HepG2 (cell line): ENCODE results near the gene ZNF524. TPM values are rescaled to one million over a fixed set of nuclear protein-coding genes. Genes with fewer than 3 reads are reported as not detected.

Experiments used
- ATAC-seq: fragments of 200-7000 bp; cut with Tn5 transposase; 3 replicates; pipeline ENCODE4 v1.9.1; 2020; ENCODE audit warnings: mild to moderate bottlenecking, moderate library complexity
- BruUV-seq: library from RNA; stranded (reverse); fragments of 400-500 nt; replicated peaks from 2 replicates; lab custom pipeline; 2021; lab: Mats Ljungman, UMichigan
- CTCF ChIA-PET: fragments of 300-600 bp; formaldehyde crosslinking; extraction: SDS; loops from one replicate; lab custom pipeline; 2021; ENCODE audit warnings: low total read pairs, inconsistent platforms, low intra/inter-chr PET ratio; lab: Yijun Ruan, JAX
- POLR2A ChIA-PET: fragments of 350-600 bp; sonication (Branson Sonifier 250); formaldehyde crosslinking; loops from one replicate; lab custom pipeline; 2020; ENCODE audit warnings: antibody characterized with exemption, inconsistent platforms; lab: Yijun Ruan, JAX
- DNase-seq: peaks from one replicate; pipeline ENCODE4 v3.0.0-alpha.2; 2015; ENCODE audit warnings: low spot score
- FAIRE-seq: peaks from 3 replicates; lab custom pipeline; 2011; peaks lifted over from hg19 to GRCh38; lab: Jason Lieb, UNC
- H2AFZ ChIP-seq: one replicate; pipeline ENCODE4 v1.6.1; 2011; ENCODE audit warnings: low read length, inconsistent platforms
- H3K27ac ChIP-seq: fragments of 300-600 bp; 3 replicates; pipeline ENCODE4 v1.8.0; 2011; ENCODE audit warnings: mixed run types, mild to moderate bottlenecking, mixed read lengths, low read length, inconsistent platforms; ENCODE audit not compliant: insufficient read depth; ENCODE audit errors: extremely low read length
- H3K27me3 ChIP-seq, 2 experiments: fragments of 200-600 bp in 1 of 2; 2 replicates in 1 of 2; 3 replicates in 1 of 2; pipeline versions ENCODE4 v1.6.0 to v1.8.0; 2011; ENCODE audit warnings: low read length in 2 of 2, mild to moderate bottlenecking in 2 of 2, moderate library complexity in 2 of 2, inconsistent platforms in 1 of 2; ENCODE audit not compliant: insufficient read depth in 2 of 2, control insufficient read depth in 1 of 2
- H3K36me3 ChIP-seq, 2 experiments: fragments of 200-600 bp in 1 of 2; replicated peaks in 1 of 2; 2 replicates in 1 of 2; 3 replicates in 1 of 2; pipeline versions ENCODE4 v1.5.1 to v1.8.0; 2011; ENCODE audit warnings: low read length in 2 of 2, inconsistent platforms in 1 of 2; ENCODE audit not compliant: insufficient read depth in 2 of 2, control insufficient read depth in 1 of 2
- H3K4me1 ChIP-seq: 2 replicates; pipeline ENCODE4 v1.5.1; 2012; ENCODE audit warnings: low read length, inconsistent platforms; ENCODE audit not compliant: insufficient read depth
- H3K4me2 ChIP-seq: 2 replicates; pipeline ENCODE4 v1.6.0; 2011; ENCODE audit warnings: low read depth, low read length, inconsistent platforms
- H3K4me3 ChIP-seq, 3 experiments: fragments of 200-600 bp in 1 of 3; sonication (generic), shearing (Covaris generic) in 1 of 3; replicated peaks in 1 of 3; 2 replicates each; pipeline ENCODE4 v1.5.1; 2011 to 2016; ENCODE audit warnings: low read length in 3 of 3, inconsistent platforms in 2 of 3, low read depth in 2 of 3, mild to moderate bottlenecking in 2 of 3, control low read depth in 1 of 3, mixed read lengths in 1 of 3; ENCODE audit not compliant: insufficient read depth in 1 of 3
- H3K79me2 ChIP-seq: one replicate; pipeline ENCODE4 v1.6.1; 2011; ENCODE audit warnings: low read length, inconsistent platforms; ENCODE audit not compliant: insufficient read depth
- H3K9ac ChIP-seq: 2 replicates; pipeline ENCODE4 v1.6.0; 2011; ENCODE audit warnings: mild to moderate bottlenecking, low read depth, low read length, inconsistent platforms; ENCODE audit not compliant: insufficient read depth
- H3K9me3 ChIP-seq: 2 replicates; pipeline ENCODE4 v1.5.1; 2012; ENCODE audit warnings: mild to moderate bottlenecking, low read length
- H4K20me1 ChIP-seq: 2 replicates; pipeline ENCODE4 v1.6.0; 2011; ENCODE audit warnings: inconsistent platforms, mild to moderate bottlenecking, low read length, moderate library complexity; ENCODE audit not compliant: insufficient read depth
- ARID5B ChIP-seq: IDR thresholded peaks from 2 replicates; pipeline ENCODE4 v1.4.0; 2020; ENCODE audit warnings: mild to moderate bottlenecking, missing genetic modification reagents
- HIC2 ChIP-seq: sonication (generic); formaldehyde crosslinking; IDR thresholded peaks from 2 replicates; pipeline ENCODE4 v1.9.0; 2022; ENCODE audit warnings: low read depth, missing genetic modification reagents
- HMGXB3 ChIP-seq: sonication (generic); formaldehyde crosslinking; IDR thresholded peaks from 2 replicates; pipeline ENCODE4 v1.4.0; 2020; ENCODE audit warnings: missing genetic modification reagents, borderline replicate concordance
- PHF20 ChIP-seq: sonication (generic); formaldehyde crosslinking; IDR thresholded peaks from 2 replicates; pipeline ENCODE4 v1.5.0; 2020; ENCODE audit warnings: mild to moderate bottlenecking, missing genetic modification reagents
- PPARG ChIP-seq: conservative IDR thresholded peaks from 2 replicates; pipeline ENCODE4 v1.6.1; 2016; ENCODE audit warnings: missing biosample characterization, missing genetic modification reagents
- RAD21 ChIP-seq: fragments of 450-650 bp; formaldehyde crosslinking; IDR thresholded peaks from 2 replicates; pipeline ENCODE4 v1.5.0; 2020; ENCODE audit warnings: mild to moderate bottlenecking
- THRA ChIP-seq: sonication (generic); formaldehyde crosslinking; IDR thresholded peaks from 2 replicates; pipeline ENCODE4 v1.4.0; 2020; ENCODE audit warnings: missing genetic modification reagents, borderline replicate concordance
- ZNF235 ChIP-seq: sonication (generic); formaldehyde crosslinking; IDR thresholded peaks from 2 replicates; pipeline ENCODE4 v1.8.1; 2023; ENCODE audit warnings: mild to moderate bottlenecking, missing genetic modification reagents, borderline replicate concordance
- ZNF780A ChIP-seq: sonication (generic); formaldehyde crosslinking; IDR thresholded peaks from 2 replicates; pipeline ENCODE4 v1.8.0; 2022; ENCODE audit warnings: mild to moderate bottlenecking, missing genetic modification reagents, moderate library complexity
- ZSCAN31 ChIP-seq: sonication (generic); formaldehyde crosslinking; IDR thresholded peaks from 2 replicates; pipeline ENCODE4 v1.5.0; 2020; ENCODE audit warnings: low read depth, mild to moderate bottlenecking, missing genetic modification reagents
- WGBS: methylation state at CpG from one replicate; pipeline ENCODE4 v1.1.6; 2017; ENCODE audit warnings: low lambda C conversion rate; 5-methylcytosine and 5-hydroxymethylcytosine counted together
- in situ Hi-C: cut with HindIII; loops from 2 replicates; pipeline ENCODE4 v1.10.0; 2017; ENCODE audit warnings: low pct_unique_long_range_greater_than_20kb; ENCODE audit not compliant: extremely low pct_ligation_motif_present
- intact Hi-C: fragments of 100-400 bp; cut with micrococcal nuclease; formaldehyde crosslinking; loops from one replicate; pipeline ENCODE4 v1.10.0; 2022; ENCODE audit not compliant: unreplicated experiment
- polyA plus RNA-seq, 8 experiments: library from polyadenylated mRNA; depleted of rRNA in 3 of 8; stranded (reverse) in 7 of 8; unstranded in 1 of 8; fragments of >200 nt; fragmentation: Illumina TruSeq in 4 of 8; extraction: Trizol in 4 of 8; gene quantifications; 2 replicates each; pipeline versions ENCODE4 v1.2.1 to v1.2.3, GENCODE V29; 2011 to 2016; ENCODE audit warnings: low read depth in 4 of 8, missing spikeins in 1 of 8, mixed read lengths in 1 of 8; ENCODE audit not compliant: insufficient read depth in 1 of 8
- total RNA-seq, 5 experiments: library from RNA; depleted of rRNA; stranded (reverse); fragments of >200 nt; fragmentation: Illumina TruSeq; extraction: Trizol; gene quantifications; 2 replicates each; pipeline ENCODE4 v1.2.3, GENCODE V29; 2016; ENCODE audit warnings: low read depth in 1 of 5

ZNF524 gene
- total and polyA plus RNA-seq, 2 of the 13 experiments (the other 11 are each of a cell fraction or from before 2014, with no cell fraction given) = 3.2 to 4.6 TPM

- POLR2A ChIA-PET = interaction anchor here (1.0 to 2.6 kb wide), 7 partner anchors 18 to 120 kb away, joined by 3 to 45 read pairs (median 4); partner anchors contain the start of genes FIZ1, ISOC2, ZNF524 and ZNF628
- Histone ChIP-seq H3K4me2 (peak overlapping the region; percentile 93), H4K20me1 (no peaks in the 10 kb centered on the region), H2AFZ (no peak overlapping the region), H3K27ac (peak overlapping the region; percentile 79), H3K79me2 (peaks cover 9% of the 10 kb centered on the region), H3K27me3 (no peaks in the 10 kb centered on the region; a peak in 1 of 5 replicates), H3K4me3 (peak overlapping the region; percentile 88 to 97 (median 95); a peak in 5 of 6 replicates), H3K36me3 (0 out of 5 replicates have a peak, but pooled peaks cover 0 to 8% of the 10 kb centered on the region in 2 experiments), H3K9me3 (no peaks in the 10 kb centered on the region), H3K4me1 (peaks cover 43% of the 10 kb centered on the region), H3K9ac (peak overlapping the region; percentile 85)
- in situ Hi-C loops (no loop called here), intact Hi-C loops (loop anchor here (2.0 to 10.0 kb wide), 4 partner anchors 18 to 66 kb away; partner anchors contain the start of gene FIZ1)
- FAIRE-seq (peak; percentile 30), ATAC-seq (peak; percentile 18), DNase-seq (peak; percentile 20)
- no TSS peak for BruUV-seq
- 0% methylated on average over 7 of the region's 12 CpGs for WGBS
- CTCF ChIA-PET = interaction anchor here (1.1 kb wide), 1 partner anchor 64 kb away, joined by 3 read pairs; no protein-coding TSS in a partner anchor
- peak; percentile 85; the same call in 1 of the 2 replicates for TF ChIP-seq ZNF780A
- peak; percentile 31; the same call in 1 of the 2 replicates for TF ChIP-seq ARID5B (CRISPR knock-in tag)
- TF ChIP-seq ZNF235 (CRISPR knock-in tag) = no peak
- TF ChIP-seq PPARG (CRISPR knock-in tag) = no peak
- TF ChIP-seq HMGXB3 = peak; percentile 74; the same call in 1 of the 2 replicates
- TF ChIP-seq THRA = 0 out of 2 replicates have a peak, but pooled peaks have one; percentile 19
- no peak for TF ChIP-seq HIC2
- no peak for TF ChIP-seq PHF20 (CRISPR knock-in tag)
- TF ChIP-seq ZSCAN31 (CRISPR knock-in tag) = no peak
- no peak for TF ChIP-seq RAD21 (CRISPR knock-in tag)
Observed at GRCh38 chr19:55581145-55581822, 18.8 kb upstream of the ZNF524 start.
